Measurements from ENCODE around the gene SEMA5B.

The SEMA5B gene

DNA sequence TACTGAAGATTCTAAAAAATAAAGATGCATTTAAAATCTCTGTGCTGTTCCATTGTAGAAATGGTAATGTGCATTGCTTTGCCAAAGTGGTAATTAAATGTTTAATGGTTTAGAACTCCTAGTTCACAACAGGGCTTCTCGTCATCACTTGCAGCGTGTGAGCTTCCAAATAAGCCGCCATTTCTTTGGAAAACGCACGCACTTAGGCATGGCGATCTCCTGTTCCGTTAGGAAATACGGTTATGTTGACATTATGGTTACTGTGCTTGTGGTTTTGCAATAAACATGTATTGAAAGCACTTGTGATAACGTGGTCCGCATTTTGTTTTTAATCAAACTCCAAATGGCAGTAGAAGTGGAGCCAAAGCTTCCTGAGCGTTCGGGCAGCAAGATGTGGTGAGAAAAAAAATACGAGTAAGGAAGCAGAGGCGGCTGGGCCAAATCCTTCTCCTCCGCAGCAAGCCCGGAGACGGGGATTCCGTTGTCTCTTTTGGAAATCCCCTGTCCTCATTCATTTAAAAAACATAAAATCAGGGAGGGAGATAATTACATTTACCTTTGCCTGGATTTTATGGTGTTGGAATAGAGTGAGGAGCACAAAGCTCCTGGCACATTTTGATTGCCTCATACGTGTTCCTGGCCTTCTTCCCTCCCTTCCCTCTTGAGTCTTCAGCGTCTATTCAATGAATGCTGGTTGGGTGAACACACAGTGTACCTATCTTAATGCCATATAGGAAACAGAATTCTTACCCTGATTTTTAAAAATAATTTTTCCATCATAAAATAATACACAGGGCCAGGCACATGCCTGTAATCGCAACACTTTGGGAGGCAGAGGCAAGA is 135.2 kb downstream of the SEMA5B start:
- DNase-seq (ENCODE audit: low spot score) = no peak

DNA sequence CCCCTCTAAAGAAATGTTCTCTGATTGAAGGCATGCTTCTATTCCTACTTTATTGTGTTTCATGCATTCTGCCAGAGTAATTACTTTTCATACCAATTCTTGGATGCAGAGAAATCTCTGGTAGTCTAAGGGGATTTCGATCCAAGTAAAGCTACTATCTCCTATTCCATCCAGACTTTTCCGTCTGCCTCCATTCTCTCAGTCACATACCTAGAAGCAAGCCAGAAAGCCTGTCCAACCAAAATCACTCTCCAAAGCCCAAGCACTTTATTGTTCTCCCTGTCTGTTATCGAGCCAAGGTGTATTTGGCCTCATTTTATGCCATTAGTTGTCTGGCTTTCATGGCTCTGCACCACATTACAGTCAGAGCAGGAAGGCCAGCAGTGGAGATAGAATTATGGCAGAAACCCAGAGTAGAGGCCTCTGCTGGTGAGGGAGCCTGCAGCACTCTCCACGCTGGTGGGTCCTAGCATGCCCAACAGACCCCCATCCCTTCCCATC is 136.8 kb downstream of the SEMA5B start:
- no peak for DNase-seq (ENCODE audit: low spot score)

DNA sequence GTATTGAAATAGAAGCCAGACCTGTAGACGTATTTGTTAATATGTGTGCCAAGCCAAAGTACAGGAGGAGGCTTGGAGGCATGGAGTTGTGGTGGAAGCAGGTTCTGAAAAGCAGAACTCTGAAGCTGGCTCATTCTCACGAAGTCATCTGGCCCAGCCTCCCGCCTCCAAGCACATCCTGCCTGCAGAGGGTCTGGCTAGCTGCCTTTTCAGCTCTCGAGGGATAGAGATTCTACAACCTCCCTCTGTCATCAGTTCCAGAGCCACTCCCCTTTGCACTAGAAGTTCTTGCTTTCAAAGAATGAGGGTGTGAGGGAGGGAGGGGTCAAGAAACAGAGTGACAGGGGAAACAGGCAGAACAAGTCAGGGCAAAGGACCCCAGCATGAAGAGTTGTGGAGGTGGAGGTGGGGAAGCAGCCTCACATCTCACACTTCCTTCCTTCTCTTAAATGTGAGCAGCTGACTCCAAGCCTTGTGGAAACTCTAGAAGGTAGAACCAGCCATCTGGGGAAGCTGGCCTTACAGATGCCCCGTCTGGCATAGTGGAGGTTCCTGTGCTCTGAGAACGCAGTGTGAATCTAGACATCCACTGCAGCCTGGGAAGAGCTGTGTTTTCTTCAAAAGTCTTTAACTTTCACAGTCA is 137.4 kb downstream of the SEMA5B start:
- DNase-seq (ENCODE audit: low spot score) = no peak

DNA sequence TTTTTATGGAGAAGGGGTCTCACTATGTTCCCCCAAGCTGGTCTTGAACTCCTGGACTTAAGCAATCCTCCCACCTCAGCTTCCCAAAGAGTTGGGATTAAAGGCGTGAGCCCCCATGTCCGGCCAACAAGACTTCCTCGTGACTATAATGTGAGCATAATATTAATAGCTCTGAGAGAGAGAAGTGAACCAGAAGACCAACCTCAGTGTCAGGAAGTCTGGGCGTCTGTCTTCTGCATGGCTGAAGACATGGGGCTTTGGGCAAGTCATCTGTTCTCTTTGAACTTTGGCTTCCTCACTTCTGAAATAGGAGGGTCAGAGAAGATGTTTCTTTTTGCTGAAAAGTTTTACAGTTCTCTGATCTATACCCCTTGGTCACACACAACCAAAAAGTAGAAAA is 140.6 kb downstream of the SEMA5B start:
- DNase-seq (ENCODE audit: low spot score) = no peak

DNA sequence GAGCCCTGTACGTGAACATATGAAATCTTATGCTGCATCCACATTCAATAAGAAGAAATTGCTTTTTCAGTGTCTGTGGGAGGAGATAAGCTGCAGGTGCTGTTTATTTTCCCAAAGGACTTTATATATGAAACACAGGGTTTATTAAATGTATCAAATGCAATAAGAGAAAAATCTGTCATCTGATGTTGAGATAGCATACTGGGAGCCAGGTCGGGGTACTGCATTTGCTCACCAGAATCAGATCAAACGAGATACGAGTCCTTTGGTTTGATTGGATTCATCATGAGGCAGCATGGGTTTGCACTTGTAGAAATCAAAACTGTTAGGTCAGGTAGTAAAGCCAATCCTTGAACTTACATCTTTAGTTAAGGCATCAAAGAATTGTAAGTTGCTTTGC is 141.3 kb downstream of the SEMA5B start:
- no peak for DNase-seq (ENCODE audit: low spot score)

DNA sequence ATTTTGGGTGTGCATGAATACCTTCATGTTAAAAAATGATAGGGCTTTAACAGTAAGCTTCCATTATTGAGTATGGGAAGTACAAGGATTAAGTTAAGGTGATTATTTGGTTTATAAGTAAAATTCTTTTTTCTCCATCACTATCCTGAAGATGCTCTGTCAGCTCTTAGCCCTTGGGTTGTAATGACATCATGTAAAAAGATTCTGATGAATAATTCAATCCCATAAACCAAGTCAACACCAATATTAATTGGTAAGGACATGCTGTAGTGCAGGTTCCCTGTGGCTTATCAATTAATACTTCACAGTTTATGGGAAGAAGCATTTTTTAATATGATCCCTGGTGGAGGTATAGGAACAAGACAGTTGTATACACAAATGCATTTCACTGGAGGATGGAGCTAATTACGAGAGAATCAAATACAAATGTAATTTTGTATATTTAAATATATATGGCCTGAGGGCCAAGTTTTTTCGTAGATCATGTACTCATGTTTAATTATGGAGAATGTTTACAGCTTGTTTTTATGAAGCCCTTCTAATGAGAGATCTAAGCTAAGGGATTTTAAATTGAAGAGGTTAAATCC is 145.1 kb downstream of the SEMA5B start:
- DNase-seq (ENCODE audit: low spot score) = no peak

- DNase-seq (ENCODE audit: low spot score) = no peak
Measured at GRCh38 chr3:122880624-122881023, 146.9 kb downstream of the SEMA5B start.

DNA sequence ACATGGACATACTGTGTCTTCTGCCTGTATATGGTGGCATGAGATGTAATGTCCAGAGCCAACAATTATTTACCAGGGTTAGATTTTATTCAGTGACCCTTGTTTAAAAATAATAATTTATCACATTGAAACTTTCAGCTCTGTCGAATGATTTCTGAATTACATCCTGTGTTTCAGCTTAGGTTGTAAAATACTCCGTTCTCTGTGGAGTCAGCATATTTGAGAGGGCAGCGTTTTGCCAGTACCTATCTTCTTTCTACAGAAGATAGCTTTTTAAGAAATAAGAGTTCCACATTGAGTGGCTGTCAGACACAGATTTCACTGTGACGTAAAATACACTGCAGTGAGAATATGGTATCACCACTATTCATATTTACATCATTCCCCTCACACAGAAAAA is 147.4 kb downstream of the SEMA5B start:
- no peak for DNase-seq (ENCODE audit: low spot score)

DNA sequence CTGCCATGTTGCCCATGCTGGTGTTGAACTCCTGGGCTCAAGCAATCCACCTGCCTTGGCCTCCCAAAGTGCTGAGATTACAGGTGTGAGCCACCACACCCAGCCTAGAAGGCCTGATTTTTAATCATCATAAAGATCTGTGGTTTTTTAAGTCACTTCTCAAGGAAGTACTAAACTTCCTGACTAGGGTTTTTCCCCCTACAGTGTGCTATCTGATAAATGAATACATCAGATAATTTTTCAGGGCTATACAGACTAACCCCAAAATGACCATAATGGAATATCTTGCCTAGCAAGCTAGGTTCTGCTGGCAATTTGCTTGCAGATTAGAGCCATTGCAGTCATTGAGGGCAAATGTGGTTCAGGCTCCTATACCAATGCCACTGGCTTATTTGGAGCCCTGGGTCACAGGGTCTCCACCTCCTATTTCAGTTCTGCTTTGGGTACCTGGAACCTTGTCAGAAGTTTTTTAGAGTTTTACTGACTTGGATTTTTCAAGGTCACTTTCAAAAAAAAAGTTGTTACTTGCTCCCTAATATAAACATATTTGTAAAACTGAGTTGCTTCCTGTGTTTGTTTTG is 151.9 kb downstream of the SEMA5B start:
- DNase-seq (ENCODE audit: low spot score) = no peak

- no peak for DNase-seq (ENCODE audit: low spot score)
Measured at GRCh38 chr3:122873741-122874515, 153.6 kb downstream of the SEMA5B start.

DNA sequence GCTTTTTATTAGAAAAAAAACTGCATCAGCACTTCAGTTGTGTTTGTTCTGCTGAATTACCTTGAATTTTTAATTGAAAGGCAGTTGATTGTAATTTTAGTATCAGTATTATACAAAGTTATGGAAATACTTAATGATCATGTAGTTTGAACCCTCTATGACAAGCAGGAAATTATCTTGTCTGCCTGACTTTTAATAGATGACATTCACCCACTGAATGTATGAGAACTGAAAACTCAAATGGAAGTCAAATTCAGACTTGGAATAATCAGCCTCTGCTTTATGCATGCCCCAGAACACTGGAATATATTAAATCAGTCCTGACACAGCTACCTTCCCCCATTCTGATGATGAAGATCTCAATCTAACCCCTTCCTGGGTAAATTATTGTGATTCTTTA is 159.2 kb downstream of the SEMA5B start:
- DNase-seq (ENCODE audit: low spot score) = no peak

GRCh38 chr3:122864498-122864897 is 163.1 kb downstream of the SEMA5B start:
- no peak for DNase-seq (ENCODE audit: low spot score)

DNA sequence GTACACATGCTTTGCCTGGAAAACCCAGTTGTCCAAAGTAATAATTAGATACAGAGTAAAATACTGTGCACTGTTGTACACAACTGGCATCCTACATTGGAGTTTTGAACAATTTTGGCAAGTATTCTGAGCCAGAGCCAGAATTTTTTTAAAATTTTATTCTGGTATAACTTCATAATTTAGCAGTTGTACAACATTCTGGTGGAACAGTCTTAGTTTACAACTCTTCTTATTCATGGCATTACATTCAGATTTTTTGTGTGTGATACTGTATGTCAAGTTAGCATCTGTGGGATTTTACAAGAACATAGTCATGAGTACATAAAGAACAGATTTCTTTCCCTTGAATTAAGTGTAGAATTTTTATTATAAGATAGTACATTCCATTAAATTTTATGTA is 165.2 kb downstream of the SEMA5B start:
- DNase-seq (ENCODE audit: low spot score) = no peak

Data from CD4-positive, alpha-beta T cell treated with Interleukin-6 at 100 ng/mL for 8 hours (primary cell).